Mesothelial cell of epicardium (in vitro differentiated cells): Measurements from ENCODE around the gene BOC. TPM values are rescaled to one million over a fixed set of nuclear protein-coding genes. Genes with fewer than 3 reads are reported as not detected.

Experiments
- DNase-seq, 2 experiments: peaks; one replicate each; pipeline ENCODE4 v3.0.0; 2021; ENCODE audit warnings: low spot score in 2 of 2; ENCODE audit not compliant: unreplicated experiment in 2 of 2
- H3K27ac Mint-ChIP-seq: 2 replicates; pipeline ENCODE4 v1.8.0; 2021; ENCODE audit warnings: mixed read lengths
- H3K27me3 Mint-ChIP-seq: 2 replicates; pipeline ENCODE4 v1.8.0; 2021; ENCODE audit warnings: low read depth, mixed read lengths
- H3K36me3 Mint-ChIP-seq: 2 replicates; pipeline ENCODE4 v1.8.0; 2021; ENCODE audit warnings: mixed read lengths
- H3K4me1 Mint-ChIP-seq: 2 replicates; pipeline ENCODE4 v1.8.0; 2021; ENCODE audit warnings: mixed read lengths
- H3K4me3 Mint-ChIP-seq: 2 replicates; pipeline ENCODE4 v1.8.0; 2021; ENCODE audit warnings: mild to moderate bottlenecking, moderate library complexity, mixed read lengths
- H3K9me3 Mint-ChIP-seq: 2 replicates; pipeline ENCODE4 v1.8.0; 2021; ENCODE audit warnings: mixed read lengths
- CTCF ChIP-seq: fragments of 200-600 bp; sonication (generic); IDR thresholded peaks from one replicate; pipeline ENCODE4 v1.5.0; 2021; ENCODE audit warnings: antibody characterized with exemption; ENCODE audit not compliant: unreplicated experiment
- total RNA-seq: library from RNA; stranded (reverse); gene quantifications from 3 replicates; pipeline ENCODE4 v1.2.1, GENCODE V29; 2021

The BOC gene
- total RNA-seq, 1 donor from 2014 or later: 85.3 TPM

- H3K4me1 Mint-ChIP-seq: peaks cover 29% of the 10 kb centered on the region
- DNase-seq: no peak
- peaks cover 43% of the 10 kb centered on the region for H3K36me3 Mint-ChIP-seq
- no peaks in the 10 kb centered on the region for H3K27me3 Mint-ChIP-seq
- H3K4me3 Mint-ChIP-seq: no peak overlapping the region
- TF ChIP-seq CTCF: no peak
- no peak overlapping the region for H3K27ac Mint-ChIP-seq
- H3K9me3 Mint-ChIP-seq: no peaks in the 10 kb centered on the region
Observed at GRCh38 chr3:113271594-113272384, 60.4 kb downstream of the BOC start.

GRCh38 chr3:113272385-113272779, 61.0 kb downstream of the BOC start:
- H3K27ac Mint-ChIP-seq: no peak overlapping the region
- no peak overlapping the region for H3K4me3 Mint-ChIP-seq
- peaks cover 28% of the 10 kb centered on the region for H3K4me1 Mint-ChIP-seq
- H3K27me3 Mint-ChIP-seq: no peaks in the 10 kb centered on the region
- no peak for DNase-seq
- no peak for TF ChIP-seq CTCF
- no peaks in the 10 kb centered on the region for H3K9me3 Mint-ChIP-seq
- peaks cover 44% of the 10 kb centered on the region for H3K36me3 Mint-ChIP-seq

- H3K36me3 Mint-ChIP-seq: peaks cover 41% of the 10 kb centered on the region
- no peak for TF ChIP-seq CTCF
- no peak overlapping the region for H3K4me3 Mint-ChIP-seq
- H3K4me1 Mint-ChIP-seq: peaks cover 23% of the 10 kb centered on the region
- no peak overlapping the region for H3K27ac Mint-ChIP-seq
- DNase-seq: no peak
- H3K27me3 Mint-ChIP-seq: no peaks in the 10 kb centered on the region
- H3K9me3 Mint-ChIP-seq: no peaks in the 10 kb centered on the region
Observed at GRCh38 chr3:113273011-113273410, 61.7 kb downstream of the BOC start.

- no peak for DNase-seq
- no peaks in the 10 kb centered on the region for H3K27me3 Mint-ChIP-seq
- peaks cover 23% of the 10 kb centered on the region for H3K4me1 Mint-ChIP-seq
- TF ChIP-seq CTCF: no peak
- no peak overlapping the region for H3K4me3 Mint-ChIP-seq
- H3K36me3 Mint-ChIP-seq: peaks cover 38% of the 10 kb centered on the region
- H3K27ac Mint-ChIP-seq: no peak overlapping the region
- H3K9me3 Mint-ChIP-seq: no peaks in the 10 kb centered on the region
Observed at GRCh38 chr3:113273604-113274378, 62.4 kb downstream of the BOC start.

GRCh38 chr3:113274425-113275257, 63.3 kb downstream of the BOC start:
- peak overlapping the region; percentile 62 for H3K27ac Mint-ChIP-seq
- no peaks in the 10 kb centered on the region for H3K9me3 Mint-ChIP-seq
- TF ChIP-seq CTCF: no peak
- no peak for DNase-seq
- H3K4me1 Mint-ChIP-seq: peaks cover 23% of the 10 kb centered on the region
- no peaks in the 10 kb centered on the region for H3K27me3 Mint-ChIP-seq
- peaks cover 37% of the 10 kb centered on the region for H3K36me3 Mint-ChIP-seq
- no peak overlapping the region for H3K4me3 Mint-ChIP-seq
